ENCODE results near the gene ORM1.

- no peak for TF ChIP-seq MXI1 (IDR thresholded peaks at IDR 0.05; ENCODE audit: low read depth, low read length)
- no peak for TF ChIP-seq CTCF (IDR thresholded peaks at IDR 0.05 in 2 of 3, conservative IDR thresholded peaks at IDR 0.05 in 1 of 3; ENCODE audit: control insufficient read depth in 2 of 3, extremely low read depth in 1 of 3, insufficient read depth in 1 of 3, low read depth in 3 of 3, low read length in 3 of 3)
- TF ChIP-seq CEBPB (IDR thresholded peaks at IDR 0.05; ENCODE audit: borderline replicate concordance in 1 of 2, low read depth in 2 of 2, low read length in 2 of 2), result no peak
- no peak for TF ChIP-seq EZH2 (IDR thresholded peaks at IDR 0.05; ENCODE audit: borderline replicate concordance, control insufficient read depth, low read depth, low read length)
- TF ChIP-seq SMC3 (IDR thresholded peaks at IDR 0.05; ENCODE audit: borderline replicate concordance, low read length), result no peak
- no peak for TF ChIP-seq GABPA (IDR thresholded peaks at IDR 0.05; ENCODE audit: low read depth)
- no peak for TF ChIP-seq EP300 (IDR thresholded peaks at IDR 0.05; ENCODE audit: borderline replicate concordance in 1 of 2, control insufficient read depth in 1 of 2, low read depth in 2 of 2, low read length in 2 of 2)
- no peak for TF ChIP-seq CREB1 (IDR thresholded peaks at IDR 0.05; ENCODE audit: low read depth)
- no peak for TF ChIP-seq POLR2AphosphoS5 (IDR thresholded peaks at IDR 0.05; ENCODE audit: low read length)
- TF ChIP-seq ATF2 (IDR thresholded peaks at IDR 0.05; ENCODE audit: low read length), result no peak
- TF ChIP-seq BRCA1 (IDR thresholded peaks at IDR 0.05; ENCODE audit: low read depth, low read length), result no peak
- TF ChIP-seq FOXM1 (IDR thresholded peaks at IDR 0.05; ENCODE audit: low read depth, low read length), result no peak
- no peak for TF ChIP-seq JUNB (IDR thresholded peaks at IDR 0.05)
Observed at GRCh38 chr9:114375386-114376175, 52.7 kb downstream of the ORM1 start.

Data from GM12878 (cell line).